HCT116 (cell line): ENCODE measurements around the gene AKT3. TPM values are rescaled to one million over a fixed set of nuclear protein-coding genes. Genes with fewer than 3 reads are reported as not detected.

Source experiments
- ATAC-seq: fragments of 200-7000 bp; cut with Tn5 transposase; 2 replicates; pipeline ENCODE4 v1.9.1; 2020; ENCODE audit warnings: mild to moderate bottlenecking, moderate library complexity
- BruUV-seq: library from RNA; stranded (reverse); fragments of 400-500 nt; replicated peaks from 2 replicates; lab custom pipeline; 2021; lab: Mats Ljungman, UMichigan
- CTCF ChIA-PET: fragments of 300-600 bp; sonication (Branson Sonifier 250); formaldehyde crosslinking; loops from one replicate; lab custom pipeline; 2021; ENCODE audit warnings: antibody characterized with exemption; lab: Charles Lee
- POLR2A ChIA-PET: fragments of 300-600, 350-600 bp; sonication (Branson Sonifier 250); formaldehyde crosslinking; loops from one replicate; lab custom pipeline; 2021; ENCODE audit warnings: antibody characterized with exemption; lab: Charles Lee
- RAD21 ChIA-PET, 2 experiments: fragments of 300-600 bp; sonication (Branson Sonifier 250); formaldehyde crosslinking; loops; one replicate each; lab custom pipeline; 2023; ENCODE audit warnings: low total read pairs in 2 of 2; ENCODE audit not compliant: uncharacterized antibody in 2 of 2, unreplicated experiment in 2 of 2, low non-redundant PET in 1 of 2; lab: Charles Lee
- DNase-seq: peaks from one replicate; pipeline ENCODE4 v3.0.0-alpha.2; 2010; ENCODE audit warnings: low read depth, low spot score
- H2AFZ ChIP-seq: fragments of 200-600 bp; shearing (Covaris generic), sonication (generic); 2 replicates; pipeline ENCODE4 v1.6.1; 2017; ENCODE audit warnings: low read depth, mixed run types, mixed read lengths, antibody characterized with exemption, low read length; ENCODE audit not compliant: poor library complexity, severe bottlenecking
- H3K27ac ChIP-seq: 2 replicates; pipeline ENCODE4 v1.5.1; 2012; ENCODE audit warnings: low read depth, low read length
- H3K27me3 ChIP-seq: fragments of 200-600 bp; sonication (generic); 2 replicates; pipeline ENCODE4 v1.6.1; 2016; ENCODE audit warnings: mixed run types, low read length, mixed read lengths; ENCODE audit not compliant: insufficient read depth
- H3K36me3 ChIP-seq, 2 experiments: fragments of 200-500 bp in 1 of 2; fragments of 200-600 bp in 1 of 2; sonication (Bioruptor generic) in 1 of 2; sonication (generic) in 1 of 2; 2 replicates each; pipeline versions ENCODE4 v1.5.1 to v1.6.1; 2014 to 2016; ENCODE audit warnings: low read length in 2 of 2, inconsistent platforms in 1 of 2, mixed read lengths in 1 of 2, mixed run types in 1 of 2; ENCODE audit not compliant: insufficient read depth in 2 of 2, control insufficient read depth in 1 of 2
- H3K4me1 ChIP-seq, 2 experiments: fragments of 200-600 bp in 1 of 2; sonication (generic) in 1 of 2; 2 replicates each; pipeline versions ENCODE4 v1.5.1 to v1.6.1; 2012 to 2017; ENCODE audit warnings: low read length in 2 of 2, inconsistent platforms in 1 of 2, mild to moderate bottlenecking in 1 of 2, mixed read lengths in 1 of 2, mixed run types in 1 of 2, moderate library complexity in 1 of 2; ENCODE audit not compliant: insufficient read depth in 2 of 2, control insufficient read depth in 1 of 2
- H3K4me2 ChIP-seq: fragments of 200-600 bp; sonication (generic); 2 replicates; pipeline ENCODE4 v1.6.1; 2017; ENCODE audit warnings: mixed run types, low read length, mixed read lengths
- H3K4me3 ChIP-seq, 2 experiments: fragments of 200-600 bp in 1 of 2; sonication (generic) in 1 of 2; replicated peaks in 1 of 2; 2 replicates each; pipeline ENCODE4 v1.5.1; 2011 to 2016; ENCODE audit warnings: low read length in 2 of 2, control low read depth in 1 of 2, low read depth in 1 of 2, mild to moderate bottlenecking in 1 of 2, mixed read lengths in 1 of 2, mixed run types in 1 of 2
- H3K79me2 ChIP-seq: fragments of 200-600 bp; sonication (generic); 2 replicates; pipeline ENCODE4 v1.6.1; 2017; ENCODE audit warnings: mild to moderate bottlenecking, mixed run types, low read length, moderate library complexity, mixed read lengths; ENCODE audit not compliant: insufficient read depth
- H3K9ac ChIP-seq: fragments of 200-600 bp; sonication (generic); 2 replicates; pipeline ENCODE4 v1.6.1; 2016; ENCODE audit warnings: low read length, mixed read lengths
- H3K9me2 ChIP-seq: fragments of 200-600 bp; sonication (generic), shearing (Covaris generic); 2 replicates; pipeline ENCODE4 v1.6.1; 2017; ENCODE audit warnings: mixed run types, mild to moderate bottlenecking, moderate library complexity; ENCODE audit not compliant: insufficient read depth
- H3K9me3 ChIP-seq, 2 experiments: fragments of 200-500 bp in 1 of 2; fragments of 200-600 bp in 1 of 2; sonication (Bioruptor generic) in 1 of 2; sonication (generic) in 1 of 2; 2 replicates each; pipeline ENCODE4 v1.6.1; 2014 to 2017; ENCODE audit warnings: low read length in 2 of 2, mixed read lengths in 2 of 2, inconsistent platforms in 1 of 2, low read depth in 1 of 2, mild to moderate bottlenecking in 1 of 2, mixed run types in 1 of 2, moderate library complexity in 1 of 2; ENCODE audit not compliant: control insufficient read depth in 1 of 2, insufficient read depth in 1 of 2
- H4K20me1 ChIP-seq: fragments of 200-600 bp; sonication (generic), shearing (Covaris generic); 2 replicates; pipeline ENCODE4 v1.6.1; 2017; ENCODE audit warnings: mixed run types, mild to moderate bottlenecking, moderate library complexity; ENCODE audit not compliant: insufficient read depth
- CBX3 ChIP-seq: IDR thresholded peaks from 2 replicates; pipeline ENCODE4 v1.6.1; 2012; ENCODE audit warnings: low read depth
- CEBPB ChIP-seq: IDR thresholded peaks from 2 replicates; pipeline ENCODE4 v1.6.1; 2012; ENCODE audit warnings: low read depth
- CTCF ChIP-seq, 3 experiments: fragments of 200-600 bp in 1 of 3; sonication (generic) in 1 of 3; IDR thresholded peaks in 2 of 3; conservative IDR thresholded peaks in 1 of 3; 2 replicates each; pipeline ENCODE4 v1.5.1; 2012 to 2017; ENCODE audit warnings: low read depth in 2 of 3, low read length in 2 of 3, antibody characterized with exemption in 1 of 3, borderline replicate concordance in 1 of 3, control low read depth in 1 of 3, mild to moderate bottlenecking in 1 of 3, mixed read lengths in 1 of 3, mixed run types in 1 of 3, moderate library complexity in 1 of 3; ENCODE audit not compliant: insufficient read depth in 1 of 3
- EGR1 ChIP-seq: IDR thresholded peaks from 2 replicates; pipeline ENCODE4 v1.6.1; 2012; ENCODE audit warnings: low read depth
- EZH2 ChIP-seq: fragments of 200-600 bp; sonication (generic); IDR thresholded peaks from 2 replicates; pipeline ENCODE4 v1.6.1; 2017; ENCODE audit warnings: antibody characterized with exemption, mixed run types
- EZH2phosphoT487 ChIP-seq: fragments of 200-600 bp; IDR thresholded peaks from 2 replicates; pipeline ENCODE4 v1.6.1; 2018; ENCODE audit warnings: antibody characterized with exemption, borderline replicate concordance
- FOSL1 ChIP-seq: IDR thresholded peaks from 2 replicates; pipeline ENCODE4 v1.6.1; 2012; ENCODE audit warnings: low read depth
- POLR2A ChIP-seq: IDR thresholded peaks from 2 replicates; pipeline ENCODE4 v1.7.0; 2011; ENCODE audit warnings: borderline replicate concordance; ENCODE audit not compliant: insufficient read depth, insufficient read length; ENCODE audit errors: extremely low read depth
- POLR2AphosphoS5 ChIP-seq: IDR thresholded peaks from 2 replicates; pipeline ENCODE4 v1.6.1; 2011; ENCODE audit warnings: mild to moderate bottlenecking, low read depth, low read length, moderate library complexity
- RAD21 ChIP-seq: IDR thresholded peaks from 2 replicates; pipeline ENCODE4 v1.6.1; 2012; ENCODE audit warnings: low read depth, mild to moderate bottlenecking
- SIN3A ChIP-seq: IDR thresholded peaks from 2 replicates; pipeline ENCODE4 v1.6.1; 2012; ENCODE audit warnings: low read depth
- SP1 ChIP-seq: IDR thresholded peaks from 2 replicates; pipeline ENCODE4 v1.6.1; 2012; ENCODE audit warnings: low read depth
- ZBTB33 ChIP-seq: IDR thresholded peaks from 2 replicates; pipeline ENCODE4 v1.6.1; 2011; ENCODE audit warnings: mild to moderate bottlenecking, low read length, moderate library complexity; ENCODE audit not compliant: insufficient replicate concordance; ENCODE audit errors: extremely low read depth
- ZFX ChIP-seq: fragments of 450-650 bp; IDR thresholded peaks from 2 replicates; pipeline ENCODE4 v1.6.1; 2017
- ZNF274 ChIP-seq: fragments of 200-500 bp; sonication (Bioruptor generic); IDR thresholded peaks from 2 replicates; pipeline ENCODE4 v1.6.1; 2014; ENCODE audit warnings: mild to moderate bottlenecking, low read depth, low read length, inconsistent platforms
- intact Hi-C: fragments of 100-400 bp; cut with micrococcal nuclease; formaldehyde crosslinking; loops from 2 replicates; pipeline ENCODE4 v1.10.0; 2022
- total RNA-seq: library from RNA; stranded (reverse); gene quantifications from one replicate; pipeline ENCODE4 v1.2.1, GENCODE V29; 2021; ENCODE audit not compliant: unreplicated experiment
- TF ChIP-seq, protein P1 (sequence below): IDR thresholded peaks from 2 replicates; pipeline ENCODE4 v1.6.1; 2012; ENCODE audit warnings: low read depth
- TF ChIP-seq, protein P2 (sequence below): IDR thresholded peaks from 2 replicates; pipeline ENCODE4 v1.6.1; 2012

Gene AKT3
- total RNA-seq, 1 experiment from 2014 or later: 0.49 TPM

DNA sequence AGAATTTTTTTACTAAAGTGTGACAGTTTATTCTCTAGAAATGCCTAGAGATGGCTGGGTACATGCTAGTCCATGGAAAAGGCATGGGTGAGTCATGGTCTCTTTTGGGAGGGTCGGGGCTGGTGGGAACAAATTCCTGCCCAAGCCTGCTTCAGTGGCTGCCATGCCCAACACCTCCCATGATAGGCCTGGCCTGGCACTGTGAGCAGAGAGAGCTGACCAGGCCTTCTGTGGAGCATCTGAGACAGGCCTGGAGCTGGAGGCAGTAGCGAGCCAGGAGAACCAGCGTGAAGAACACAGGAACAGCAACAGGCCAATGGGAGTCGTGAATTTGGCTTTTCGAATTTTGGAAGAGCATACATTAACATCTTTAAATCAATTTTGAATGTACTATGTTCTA is 385.0 kb downstream of the AKT3 start:
- no peak overlapping the region for H3K4me2 ChIP-seq
- no peaks in the 10 kb centered on the region for H3K4me1 ChIP-seq
- no peak for TF ChIP-seq ZBTB33
- TF ChIP-seq ZFX: no peak
- TF ChIP-seq SIN3A: no peak
- TF ChIP-seq FOSL1: no peak
- no peak for TF ChIP-seq RAD21
- no peak for TF ChIP-seq CBX3
- no peak for TF ChIP-seq POLR2A
- no peak for TF ChIP-seq ZNF274
- TF ChIP-seq CTCF (IDR thresholded peaks at IDR 0.05 in 2 of 3, conservative IDR thresholded peaks at IDR 0.05 in 1 of 3; ENCODE audit: borderline replicate concordance in 1 of 3, insufficient read depth in 1 of 3, low read depth in 2 of 3, low read length in 2 of 3): no peak
- no peak for TF ChIP-seq EGR1
- TF ChIP-seq, protein P1, sequence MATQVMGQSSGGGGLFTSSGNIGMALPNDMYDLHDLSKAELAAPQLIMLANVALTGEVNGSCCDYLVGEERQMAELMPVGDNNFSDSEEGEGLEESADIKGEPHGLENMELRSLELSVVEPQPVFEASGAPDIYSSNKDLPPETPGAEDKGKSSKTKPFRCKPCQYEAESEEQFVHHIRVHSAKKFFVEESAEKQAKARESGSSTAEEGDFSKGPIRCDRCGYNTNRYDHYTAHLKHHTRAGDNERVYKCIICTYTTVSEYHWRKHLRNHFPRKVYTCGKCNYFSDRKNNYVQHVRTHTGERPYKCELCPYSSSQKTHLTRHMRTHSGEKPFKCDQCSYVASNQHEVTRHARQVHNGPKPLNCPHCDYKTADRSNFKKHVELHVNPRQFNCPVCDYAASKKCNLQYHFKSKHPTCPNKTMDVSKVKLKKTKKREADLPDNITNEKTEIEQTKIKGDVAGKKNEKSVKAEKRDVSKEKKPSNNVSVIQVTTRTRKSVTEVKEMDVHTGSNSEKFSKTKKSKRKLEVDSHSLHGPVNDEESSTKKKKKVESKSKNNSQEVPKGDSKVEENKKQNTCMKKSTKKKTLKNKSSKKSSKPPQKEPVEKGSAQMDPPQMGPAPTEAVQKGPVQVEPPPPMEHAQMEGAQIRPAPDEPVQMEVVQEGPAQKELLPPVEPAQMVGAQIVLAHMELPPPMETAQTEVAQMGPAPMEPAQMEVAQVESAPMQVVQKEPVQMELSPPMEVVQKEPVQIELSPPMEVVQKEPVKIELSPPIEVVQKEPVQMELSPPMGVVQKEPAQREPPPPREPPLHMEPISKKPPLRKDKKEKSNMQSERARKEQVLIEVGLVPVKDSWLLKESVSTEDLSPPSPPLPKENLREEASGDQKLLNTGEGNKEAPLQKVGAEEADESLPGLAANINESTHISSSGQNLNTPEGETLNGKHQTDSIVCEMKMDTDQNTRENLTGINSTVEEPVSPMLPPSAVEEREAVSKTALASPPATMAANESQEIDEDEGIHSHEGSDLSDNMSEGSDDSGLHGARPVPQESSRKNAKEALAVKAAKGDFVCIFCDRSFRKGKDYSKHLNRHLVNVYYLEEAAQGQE: no peak
- no peak for TF ChIP-seq CEBPB
- TF ChIP-seq, protein P2, sequence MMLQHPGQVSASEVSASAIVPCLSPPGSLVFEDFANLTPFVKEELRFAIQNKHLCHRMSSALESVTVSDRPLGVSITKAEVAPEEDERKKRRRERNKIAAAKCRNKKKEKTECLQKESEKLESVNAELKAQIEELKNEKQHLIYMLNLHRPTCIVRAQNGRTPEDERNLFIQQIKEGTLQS: no peak
- TF ChIP-seq POLR2AphosphoS5: no peak
- TF ChIP-seq EZH2phosphoT487: no peak
- no peak for TF ChIP-seq SP1
- TF ChIP-seq EZH2: no peak
- TF ChIP-seq, all 23 proteins: peak for 0
- Histone ChIP-seq H3K36me3 (no peaks in the 10 kb centered on the region), H3K9ac (no peak overlapping the region), H2AFZ (no peak overlapping the region), H3K27ac (no peak overlapping the region), H3K27me3 (no peaks in the 10 kb centered on the region), H3K9me3 (no peaks in the 10 kb centered on the region), H3K79me2 (no peaks in the 10 kb centered on the region), H3K9me2 (no peaks in the 10 kb centered on the region), H3K4me3 (no peak overlapping the region), H4K20me1 (no peaks in the 10 kb centered on the region)
- ATAC-seq: no peak
- DNase-seq: no peak
- RAD21 ChIA-PET: no interaction called here
- CTCF ChIA-PET: no interaction called here
- intact Hi-C loops: no loop called here
- POLR2A ChIA-PET: no interaction called here
- no TSS peak for BruUV-seq
